ENCODE data around the gene BEX3.

GRCh38 chrX:103372886-103373285 is 3.5 kb upstream of the BEX3 start:
- TF ChIP-seq CTCF (IDR thresholded peaks at IDR 0.05) (no peak), POLR2A (IDR thresholded peaks at IDR 0.05) (no peak)
